IMR-90 (cell line): Measurements from ENCODE around the gene PPT2.
"Not testable (repeated sequence)": the region's sequence is repeated elsewhere in the genome, so short reads cannot be mapped to it uniquely, and the experiment has no call there.

Source experiments
- CHD1 ChIP-seq: IDR thresholded peaks from 2 replicates; pipeline ENCODE4 v1.6.1; 2012; ENCODE audit warnings: low read depth, low read length, improper control_type of control experiment
- MAFK ChIP-seq: IDR thresholded peaks from 2 replicates; pipeline ENCODE4 v1.6.1; 2012; ENCODE audit warnings: low read depth, low read length, improper control_type of control experiment
- MAZ ChIP-seq: IDR thresholded peaks from 2 replicates; pipeline ENCODE4 v1.6.1; 2012; ENCODE audit warnings: low read depth, mild to moderate bottlenecking, low read length, improper control_type of control experiment, moderate library complexity, borderline replicate concordance
- MXI1 ChIP-seq: IDR thresholded peaks from 2 replicates; pipeline ENCODE4 v1.6.1; 2012; ENCODE audit warnings: low read depth, mild to moderate bottlenecking, low read length, moderate library complexity, borderline replicate concordance
- NFE2L2 ChIP-seq: fragments of 150-350 bp; IDR thresholded peaks from 2 replicates; pipeline ENCODE4 v1.6.1; 2016; ENCODE audit warnings: low read depth, mild to moderate bottlenecking, low read length
- POLR2A ChIP-seq: IDR thresholded peaks from 2 replicates; pipeline ENCODE4 v1.6.1; 2012; ENCODE audit warnings: mild to moderate bottlenecking, low read depth, low read length
- RAD21 ChIP-seq: IDR thresholded peaks from 2 replicates; pipeline ENCODE4 v1.6.1; 2012; ENCODE audit warnings: low read length, improper control_type of control experiment
- RCOR1 ChIP-seq: IDR thresholded peaks from 2 replicates; pipeline ENCODE4 v1.6.1; 2012; ENCODE audit warnings: mild to moderate bottlenecking, low read length, improper control_type of control experiment; ENCODE audit not compliant: insufficient replicate concordance
- RFX5 ChIP-seq: IDR thresholded peaks from 2 replicates; pipeline ENCODE4 v1.8.0; 2012; ENCODE audit warnings: low read depth, mild to moderate bottlenecking, low read length, moderate library complexity
- SMC3 ChIP-seq: fragments of 150-350 bp; IDR thresholded peaks from 2 replicates; pipeline ENCODE4 v1.6.1; 2016; ENCODE audit warnings: low read depth, mild to moderate bottlenecking, antibody characterized with exemption, low read length, moderate library complexity
- TF ChIP-seq, protein P1 (sequence below): conservative IDR thresholded peaks from 2 replicates; pipeline ENCODE4 v1.5.1; 2012; ENCODE audit warnings: mild to moderate bottlenecking, low read depth, low read length, improper control_type of control experiment
- TF ChIP-seq, protein P2 (sequence below): fragments of 150-350 bp; IDR thresholded peaks from 2 replicates; pipeline ENCODE4 v1.6.1; 2016; ENCODE audit warnings: low read depth, mild to moderate bottlenecking, low read length, moderate library complexity, borderline replicate concordance

DNA sequence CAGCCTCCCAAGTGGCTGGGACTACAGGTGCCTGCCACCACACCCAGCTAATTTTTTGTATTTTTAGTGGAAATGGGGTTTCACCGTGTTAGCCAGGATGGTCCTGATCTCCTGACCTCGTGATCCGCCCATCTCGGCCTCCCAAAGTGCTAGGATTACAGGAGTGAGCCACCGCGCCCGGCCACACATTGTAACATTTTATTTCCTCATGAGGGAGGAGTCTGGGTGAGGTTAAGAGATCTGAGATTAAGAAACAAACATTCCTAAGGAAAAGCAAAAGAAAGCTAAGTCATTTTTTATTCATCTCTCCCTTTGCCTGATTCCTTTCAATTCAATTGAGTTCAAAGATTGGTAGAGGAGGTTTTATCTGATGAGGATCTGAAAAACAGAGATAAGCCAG lies 9.7 kb upstream of the PPT2 start:
- TF ChIP-seq MXI1, RAD21, CHD1, POLR2A, SMC3, RFX5, MAZ, RCOR1, MAFK, NFE2L2: not testable (repeated sequence)
- TF ChIP-seq, protein P1, sequence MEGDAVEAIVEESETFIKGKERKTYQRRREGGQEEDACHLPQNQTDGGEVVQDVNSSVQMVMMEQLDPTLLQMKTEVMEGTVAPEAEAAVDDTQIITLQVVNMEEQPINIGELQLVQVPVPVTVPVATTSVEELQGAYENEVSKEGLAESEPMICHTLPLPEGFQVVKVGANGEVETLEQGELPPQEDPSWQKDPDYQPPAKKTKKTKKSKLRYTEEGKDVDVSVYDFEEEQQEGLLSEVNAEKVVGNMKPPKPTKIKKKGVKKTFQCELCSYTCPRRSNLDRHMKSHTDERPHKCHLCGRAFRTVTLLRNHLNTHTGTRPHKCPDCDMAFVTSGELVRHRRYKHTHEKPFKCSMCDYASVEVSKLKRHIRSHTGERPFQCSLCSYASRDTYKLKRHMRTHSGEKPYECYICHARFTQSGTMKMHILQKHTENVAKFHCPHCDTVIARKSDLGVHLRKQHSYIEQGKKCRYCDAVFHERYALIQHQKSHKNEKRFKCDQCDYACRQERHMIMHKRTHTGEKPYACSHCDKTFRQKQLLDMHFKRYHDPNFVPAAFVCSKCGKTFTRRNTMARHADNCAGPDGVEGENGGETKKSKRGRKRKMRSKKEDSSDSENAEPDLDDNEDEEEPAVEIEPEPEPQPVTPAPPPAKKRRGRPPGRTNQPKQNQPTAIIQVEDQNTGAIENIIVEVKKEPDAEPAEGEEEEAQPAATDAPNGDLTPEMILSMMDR: not testable (repeated sequence)
- TF ChIP-seq, protein P2, sequence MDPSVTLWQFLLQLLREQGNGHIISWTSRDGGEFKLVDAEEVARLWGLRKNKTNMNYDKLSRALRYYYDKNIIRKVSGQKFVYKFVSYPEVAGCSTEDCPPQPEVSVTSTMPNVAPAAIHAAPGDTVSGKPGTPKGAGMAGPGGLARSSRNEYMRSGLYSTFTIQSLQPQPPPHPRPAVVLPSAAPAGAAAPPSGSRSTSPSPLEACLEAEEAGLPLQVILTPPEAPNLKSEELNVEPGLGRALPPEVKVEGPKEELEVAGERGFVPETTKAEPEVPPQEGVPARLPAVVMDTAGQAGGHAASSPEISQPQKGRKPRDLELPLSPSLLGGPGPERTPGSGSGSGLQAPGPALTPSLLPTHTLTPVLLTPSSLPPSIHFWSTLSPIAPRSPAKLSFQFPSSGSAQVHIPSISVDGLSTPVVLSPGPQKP: not testable (repeated sequence)
